Hepatocyte (in vitro differentiated cells): ENCODE data around the gene IL22.

ENCODE experiments used
- CTCF ChIP-seq: fragments of 200-600 bp; sonication (generic); IDR thresholded peaks from 2 replicates; pipeline ENCODE4 v1.5.1; 2016; ENCODE audit warnings: antibody characterized with exemption, mild to moderate bottlenecking; ENCODE audit not compliant: poor library complexity
- EZH2 ChIP-seq: fragments of 200-600 bp; sonication (generic); IDR thresholded peaks from 2 replicates; pipeline ENCODE4 v1.6.1; 2016; ENCODE audit warnings: antibody characterized with exemption, mild to moderate bottlenecking, borderline replicate concordance

GRCh38 chr12:68292151-68292943, 38.9 kb upstream of the IL22 start:
- no peak for TF ChIP-seq CTCF
- TF ChIP-seq EZH2: no peak
